HepG2 (cell line): ENCODE data around the gene NEK5. TPM values are rescaled to one million over a fixed set of nuclear protein-coding genes. Genes with fewer than 3 reads are reported as not detected.
A peak's percentile ranks its signal among the peaks of the same experiment; 100 is the strongest.

Experiments
- GATA4 ChIP-seq: sonication (generic); IDR thresholded peaks from 2 replicates; pipeline ENCODE4 v1.6.1; 2016; ENCODE audit warnings: antibody characterized with exemption, low read depth, borderline replicate concordance
- GPBP1L1 ChIP-seq: sonication (generic); formaldehyde crosslinking; IDR thresholded peaks from 2 replicates; pipeline ENCODE4 v1.5.0; 2020; ENCODE audit warnings: mild to moderate bottlenecking, missing genetic modification reagents
- NCOR1 ChIP-seq: fragments of 200-600 bp; sonication (generic); IDR thresholded peaks from 2 replicates; pipeline ENCODE4 v1.7.0; 2017; ENCODE audit warnings: antibody characterized with exemption, low read length, borderline replicate concordance
- NR2C2 ChIP-seq: sonication (generic); formaldehyde crosslinking; IDR thresholded peaks from 2 replicates; pipeline ENCODE4 v1.4.0; 2020; ENCODE audit warnings: missing genetic modification reagents, mild to moderate bottlenecking, moderate library complexity, borderline replicate concordance
- ZKSCAN1 ChIP-seq: fragments of 150-350 bp; IDR thresholded peaks from 2 replicates; pipeline ENCODE4 v1.6.1; 2014; ENCODE audit warnings: low read length
- ZNF256 ChIP-seq: sonication (generic); formaldehyde crosslinking; conservative IDR thresholded peaks from 2 replicates; pipeline ENCODE4 v1.4.0; 2020; ENCODE audit warnings: missing genetic modification reagents
- ZNF576 ChIP-seq: sonication (generic); formaldehyde crosslinking; IDR thresholded peaks from 2 replicates; pipeline ENCODE4 v1.4.0; 2020; ENCODE audit warnings: mild to moderate bottlenecking, missing genetic modification reagents
- ZNF619 ChIP-seq: sonication (generic); formaldehyde crosslinking; IDR thresholded peaks from 2 replicates; pipeline ENCODE4 v1.4.0; 2020; ENCODE audit warnings: mild to moderate bottlenecking, missing genetic modification reagents
- ZNF646 ChIP-seq: sonication (generic); formaldehyde crosslinking; IDR thresholded peaks from 2 replicates; pipeline ENCODE4 v1.9.0; 2021; ENCODE audit warnings: mild to moderate bottlenecking, missing genetic modification reagents
- ZNF704 ChIP-seq: sonication (generic); formaldehyde crosslinking; IDR thresholded peaks from 2 replicates; pipeline ENCODE4 v1.8.1; 2023; ENCODE audit warnings: mild to moderate bottlenecking, inconsistent platforms, moderate library complexity, missing genetic modification reagents, borderline replicate concordance
- ZNF768 ChIP-seq: sonication (generic); formaldehyde crosslinking; IDR thresholded peaks from 2 replicates; pipeline ENCODE4 v1.4.0; 2020; ENCODE audit warnings: missing genetic modification reagents
- ZNF800 ChIP-seq: sonication (generic); formaldehyde crosslinking; IDR thresholded peaks from 2 replicates; pipeline ENCODE4 v1.4.0; 2020; ENCODE audit warnings: missing genetic modification reagents
- polyA plus RNA-seq, 8 experiments: library from polyadenylated mRNA; depleted of rRNA in 3 of 8; stranded (reverse) in 7 of 8; unstranded in 1 of 8; fragments of >200 nt; fragmentation: Illumina TruSeq in 4 of 8; extraction: Trizol in 4 of 8; gene quantifications; 2 replicates each; pipeline versions ENCODE4 v1.2.1 to v1.2.3, GENCODE V29; 2011 to 2016; ENCODE audit warnings: low read depth in 4 of 8, missing spikeins in 1 of 8, mixed read lengths in 1 of 8; ENCODE audit not compliant: insufficient read depth in 1 of 8
- total RNA-seq, 5 experiments: library from RNA; depleted of rRNA; stranded (reverse); fragments of >200 nt; fragmentation: Illumina TruSeq; extraction: Trizol; gene quantifications; 2 replicates each; pipeline ENCODE4 v1.2.3, GENCODE V29; 2016; ENCODE audit warnings: low read depth in 1 of 5

Gene NEK5
- total and polyA plus RNA-seq, 2 of the 13 experiments (the other 11 are each of a cell fraction or from before 2014, with no cell fraction given): 0.12 to 0.22 TPM

- TF ChIP-seq ZNF646 (CRISPR knock-in tag) (no peak; the same call in 1 of the 2 replicates), ZNF768 (CRISPR knock-in tag) (peak; percentile 73; the same call in 1 of the 2 replicates), GATA4 (peak; percentile 83), ZNF800 (CRISPR knock-in tag) (peak; percentile 91), ZKSCAN1 (no peak; the same call in 1 of the 2 replicates), ZNF619 (CRISPR knock-in tag) (peak; percentile 70), NCOR1 (peak; percentile 95), ZNF704 (CRISPR knock-in tag) (peak; percentile 37; the same call in 1 of the 2 replicates), GPBP1L1 (CRISPR knock-in tag) (no peak), ZNF576 (CRISPR knock-in tag) (0 out of 2 replicates have a peak, but pooled peaks have one; percentile 77), ZNF256 (CRISPR knock-in tag) (no peak), NR2C2 (CRISPR knock-in tag) (peak; percentile 98)
These were observed 117.0 kb downstream of the NEK5 start, which contains the start of gene ALG11 (continued) for GRCh38 chr13:52011632-52012511.
